Left ventricle myocardium inferior (tissue), 1 donor: Measurements from ENCODE around the gene PDK2. TPM values are rescaled to one million over a fixed set of nuclear protein-coding genes. Genes with fewer than 3 reads are reported as not detected.

Source experiments
- DNase-seq: peaks from one replicate; pipeline ENCODE4 v3.0.0-alpha.2; 2020
- H3K27ac ChIP-seq: fragments of 200-600 bp; replicated peaks from 2 replicates; pipeline ENCODE4 v1.8.0; 2021
- H3K27me3 ChIP-seq: fragments of 200-600 bp; 2 replicates; pipeline ENCODE4 v1.8.0; 2021; ENCODE audit warnings: low read depth
- H3K36me3 ChIP-seq: fragments of 200-600 bp; 2 replicates; pipeline ENCODE4 v1.8.0; 2021
- H3K4me1 ChIP-seq: fragments of 200-600 bp; 2 replicates; pipeline ENCODE4 v1.8.0; 2021
- H3K4me3 ChIP-seq: fragments of 200-600 bp; 2 replicates; pipeline ENCODE4 v1.8.0; 2021; ENCODE audit warnings: mild to moderate bottlenecking, moderate library complexity
- H3K9me3 ChIP-seq: fragments of 200-600 bp; replicated peaks from 2 replicates; pipeline ENCODE4 v1.8.0; 2021
- CTCF ChIP-seq: fragments of 200-600 bp; IDR thresholded peaks from 2 replicates; pipeline ENCODE4 v1.8.0; 2021; ENCODE audit warnings: antibody characterized with exemption, mild to moderate bottlenecking, borderline replicate concordance
- intact Hi-C: fragments of 100-400 bp; cut with micrococcal nuclease; formaldehyde crosslinking; loops from one replicate; pipeline ENCODE4 v1.11.0; 2022
- total RNA-seq: library from RNA; stranded (reverse); fragmentation: NEBNext Ultra II Directional; extraction: Animal tissue kit (Norgen Biotek cat#: 25700); gene quantifications from one replicate; pipeline ENCODE4 v1.2.1, GENCODE V29; 2021
- donor health status: DM: no; HTN: yes; CAD: no; lungs with severe emphysema.

The PDK2 gene
- total RNA-seq, 1 donor from 2014 or later = 206 TPM

DNA sequence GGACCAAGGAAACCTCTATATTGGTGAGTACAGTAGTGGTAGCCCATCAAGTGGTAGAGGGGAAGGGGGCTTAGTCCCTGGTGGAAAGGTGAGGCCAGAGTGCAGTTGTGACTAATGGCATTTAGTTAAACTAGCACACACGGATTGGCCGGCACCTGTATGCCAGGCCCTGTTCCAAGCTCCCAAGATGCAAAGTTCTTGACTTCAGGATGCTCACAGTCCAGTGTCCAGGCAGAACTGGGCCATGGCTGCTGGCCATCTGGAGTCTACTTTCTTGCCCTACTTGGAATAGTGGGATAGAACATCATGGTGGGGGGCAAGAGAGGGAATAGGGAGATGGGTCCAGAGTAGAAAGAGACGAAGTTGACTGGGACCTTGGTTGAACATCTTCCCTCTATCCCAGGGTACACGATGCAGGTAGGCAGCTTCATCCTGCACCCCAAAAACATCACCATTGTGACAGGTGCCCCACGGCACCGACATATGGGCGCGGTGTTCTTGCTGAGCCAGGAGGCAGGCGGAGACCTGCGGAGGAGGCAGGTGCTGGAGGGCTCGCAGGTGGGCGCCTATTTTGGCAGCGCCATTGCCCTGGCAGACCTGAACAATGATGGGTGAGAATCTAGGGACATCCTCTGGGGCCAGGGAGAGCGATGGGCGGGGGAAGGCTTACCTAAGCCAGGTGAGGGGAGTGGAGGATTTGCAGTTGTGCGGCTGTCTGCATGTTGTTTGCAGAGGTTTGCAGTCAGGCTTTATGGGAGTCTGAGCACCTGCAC lies 24.1 kb upstream of the PDK2 start:
- peaks cover 19% of the 10 kb centered on the region for H3K4me1 ChIP-seq
- no peak overlapping the region for H3K27ac ChIP-seq
- intact Hi-C loops = no loop called here
- DNase-seq = no peak
- no peak for TF ChIP-seq CTCF
- no peaks in the 10 kb centered on the region for H3K9me3 ChIP-seq
- no peaks in the 10 kb centered on the region for H3K27me3 ChIP-seq
- peaks cover 43% of the 10 kb centered on the region for H3K36me3 ChIP-seq
- H3K4me3 ChIP-seq = no peak overlapping the region

GRCh38 chr17:50071692-50072091 lies 23.5 kb upstream of the PDK2 start:
- no peak for TF ChIP-seq CTCF
- no peak for DNase-seq
- Histone ChIP-seq H3K4me3 (no peak overlapping the region), H3K9me3 (no peaks in the 10 kb centered on the region), H3K27ac (no peak overlapping the region), H3K27me3 (no peaks in the 10 kb centered on the region), H3K4me1 (peaks cover 13% of the 10 kb centered on the region), H3K36me3 (peaks cover 48% of the 10 kb centered on the region)
- intact Hi-C loops = no loop called here

GRCh38 chr17:50072130-50072529 lies 23.0 kb upstream of the PDK2 start:
- Histone ChIP-seq H3K27me3 (no peaks in the 10 kb centered on the region), H3K9me3 (no peaks in the 10 kb centered on the region), H3K4me3 (no peak overlapping the region), H3K27ac (no peak overlapping the region), H3K4me1 (peaks cover 8% of the 10 kb centered on the region), H3K36me3 (peaks cover 52% of the 10 kb centered on the region)
- no peak for DNase-seq
- TF ChIP-seq CTCF = no peak
- intact Hi-C loops = no loop called here

GRCh38 chr17:50072925-50073324 lies 22.2 kb upstream of the PDK2 start:
- no peak overlapping the region for H3K4me3 ChIP-seq
- no peaks in the 10 kb centered on the region for H3K27me3 ChIP-seq
- no peak for TF ChIP-seq CTCF
- peaks cover under 1% of the 10 kb centered on the region for H3K4me1 ChIP-seq
- peaks cover 59% of the 10 kb centered on the region for H3K36me3 ChIP-seq
- H3K9me3 ChIP-seq = no peaks in the 10 kb centered on the region
- DNase-seq = no peak
- H3K27ac ChIP-seq = no peak overlapping the region
- intact Hi-C loops = no loop called here

GRCh38 chr17:50074227-50074626 lies 20.9 kb upstream of the PDK2 start:
- DNase-seq = no peak
- intact Hi-C loops = no loop called here
- TF ChIP-seq CTCF = no peak
- no peak overlapping the region for H3K4me3 ChIP-seq
- H3K27me3 ChIP-seq = no peaks in the 10 kb centered on the region
- H3K27ac ChIP-seq = no peak overlapping the region
- peaks cover 65% of the 10 kb centered on the region for H3K36me3 ChIP-seq
- no peaks in the 10 kb centered on the region for H3K9me3 ChIP-seq
- peaks cover 5% of the 10 kb centered on the region for H3K4me1 ChIP-seq
